Measurements from ENCODE around the gene NAALADL2. TPM values are rescaled to one million over a fixed set of nuclear protein-coding genes. Genes with fewer than 3 reads are reported as not detected.
"Not testable (repeated sequence)": the region's sequence is repeated elsewhere in the genome, so short reads cannot be mapped to it uniquely, and the experiment has no call there.

The NAALADL2 gene
- total and polyA plus RNA-seq, 8 donors = 0.76 to 15.4 (median 7.9) TPM

DNA sequence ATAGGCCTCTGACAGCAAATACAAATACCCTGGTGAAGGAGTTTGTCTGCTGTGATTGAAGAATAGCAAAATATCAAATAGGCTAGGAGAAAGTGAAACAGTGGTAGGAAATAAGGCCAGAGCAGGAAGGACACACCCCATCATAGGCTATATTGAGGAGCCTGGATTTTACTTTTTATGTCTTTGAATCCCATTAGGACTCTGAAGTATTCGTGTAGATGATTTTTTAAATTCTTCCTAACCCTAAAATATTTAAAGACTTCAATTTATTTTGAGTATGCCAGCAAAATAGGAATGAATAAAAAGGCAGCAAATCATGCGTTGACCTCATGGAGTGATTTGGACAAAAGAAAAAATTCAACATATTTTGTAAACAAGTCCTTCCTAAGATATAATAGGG lies 562.8 kb downstream of the NAALADL2 start:
- intact Hi-C loops (cut with DNase I) = no loop called here
- Histone ChIP-seq H3K9me3 (no peaks in the 10 kb centered on the region), H3K4me3 (no peak overlapping the region), H3K4me1 (no peaks in the 10 kb centered on the region), H3K36me3 (no peaks in the 10 kb centered on the region), H3K27me3 (no peaks in the 10 kb centered on the region), H3K27ac (no peak overlapping the region)
- FAIRE-seq (no peak), DNase-seq (no peak), ATAC-seq (no peak)
- WGBS, 2 donors = 60 to 67% methylated on average over 2 of the region's 2 CpGs
- TF ChIP-seq, protein P1, sequence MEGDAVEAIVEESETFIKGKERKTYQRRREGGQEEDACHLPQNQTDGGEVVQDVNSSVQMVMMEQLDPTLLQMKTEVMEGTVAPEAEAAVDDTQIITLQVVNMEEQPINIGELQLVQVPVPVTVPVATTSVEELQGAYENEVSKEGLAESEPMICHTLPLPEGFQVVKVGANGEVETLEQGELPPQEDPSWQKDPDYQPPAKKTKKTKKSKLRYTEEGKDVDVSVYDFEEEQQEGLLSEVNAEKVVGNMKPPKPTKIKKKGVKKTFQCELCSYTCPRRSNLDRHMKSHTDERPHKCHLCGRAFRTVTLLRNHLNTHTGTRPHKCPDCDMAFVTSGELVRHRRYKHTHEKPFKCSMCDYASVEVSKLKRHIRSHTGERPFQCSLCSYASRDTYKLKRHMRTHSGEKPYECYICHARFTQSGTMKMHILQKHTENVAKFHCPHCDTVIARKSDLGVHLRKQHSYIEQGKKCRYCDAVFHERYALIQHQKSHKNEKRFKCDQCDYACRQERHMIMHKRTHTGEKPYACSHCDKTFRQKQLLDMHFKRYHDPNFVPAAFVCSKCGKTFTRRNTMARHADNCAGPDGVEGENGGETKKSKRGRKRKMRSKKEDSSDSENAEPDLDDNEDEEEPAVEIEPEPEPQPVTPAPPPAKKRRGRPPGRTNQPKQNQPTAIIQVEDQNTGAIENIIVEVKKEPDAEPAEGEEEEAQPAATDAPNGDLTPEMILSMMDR (IDR thresholded peaks at IDR 0.05) = no peak

DNA sequence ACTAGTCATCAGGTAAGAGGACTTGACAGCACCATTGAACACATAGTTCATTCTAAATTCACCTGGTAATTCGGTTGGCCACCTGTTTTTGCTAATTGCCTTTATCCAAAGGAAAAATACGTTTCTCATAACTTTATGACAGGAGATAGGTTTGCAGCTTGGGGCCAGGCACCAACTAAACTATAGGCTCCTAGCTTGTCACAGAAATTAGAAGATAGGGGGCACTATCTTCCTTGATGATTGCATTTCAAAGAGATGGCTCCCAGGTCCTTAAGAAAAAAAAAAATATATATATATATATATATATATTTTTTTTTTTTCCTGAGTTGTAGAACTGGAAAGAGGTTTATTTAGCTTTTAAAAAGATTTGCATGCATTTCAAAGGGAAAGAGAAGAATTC lies 563.6 kb downstream of the NAALADL2 start:
- H3K4me1 ChIP-seq = no peaks in the 10 kb centered on the region
- no peak for ATAC-seq
- 67 to 77% methylated on average over 2 of the region's 2 CpGs for WGBS, 2 donors
- no peak overlapping the region for H3K27ac ChIP-seq
- no peak overlapping the region for H3K4me3 ChIP-seq
- no peak for FAIRE-seq
- H3K27me3 ChIP-seq = no peaks in the 10 kb centered on the region
- TF ChIP-seq, protein P1 (IDR thresholded peaks at IDR 0.05) = no peak
- intact Hi-C loops (cut with DNase I) = no loop called here
- no peaks in the 10 kb centered on the region for H3K9me3 ChIP-seq
- DNase-seq = no peak
- H3K36me3 ChIP-seq = no peaks in the 10 kb centered on the region

DNA sequence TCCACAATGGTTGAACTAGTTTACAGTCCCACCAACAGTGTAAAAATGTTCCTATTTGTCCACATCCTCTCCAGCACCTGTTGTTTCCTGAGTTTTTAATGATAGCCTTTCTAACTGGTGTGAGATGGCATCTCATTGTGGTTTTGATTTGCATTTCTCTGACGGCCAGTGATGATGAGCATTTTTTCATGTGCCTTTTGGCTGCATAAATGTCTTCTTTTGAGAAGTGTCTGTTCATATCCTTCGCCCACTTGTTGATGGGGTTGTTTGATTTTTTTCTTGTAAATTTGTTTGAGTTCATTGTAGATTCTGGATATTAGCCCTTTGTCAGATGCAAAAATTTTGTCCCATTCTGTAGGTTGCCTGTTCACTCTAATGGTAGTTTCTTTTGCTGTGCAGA lies 564.7 kb downstream of the NAALADL2 start:
- H3K4me1 ChIP-seq; H3K27ac ChIP-seq; FAIRE-seq; DNase-seq; H3K36me3 ChIP-seq; ATAC-seq; H3K4me3 ChIP-seq; intact Hi-C loops (cut with DNase I); H3K27me3 ChIP-seq; H3K9me3 ChIP-seq: not testable (repeated sequence)
- 60 to 94% methylated on average over 2 of the region's 2 CpGs for WGBS, 2 donors

DNA sequence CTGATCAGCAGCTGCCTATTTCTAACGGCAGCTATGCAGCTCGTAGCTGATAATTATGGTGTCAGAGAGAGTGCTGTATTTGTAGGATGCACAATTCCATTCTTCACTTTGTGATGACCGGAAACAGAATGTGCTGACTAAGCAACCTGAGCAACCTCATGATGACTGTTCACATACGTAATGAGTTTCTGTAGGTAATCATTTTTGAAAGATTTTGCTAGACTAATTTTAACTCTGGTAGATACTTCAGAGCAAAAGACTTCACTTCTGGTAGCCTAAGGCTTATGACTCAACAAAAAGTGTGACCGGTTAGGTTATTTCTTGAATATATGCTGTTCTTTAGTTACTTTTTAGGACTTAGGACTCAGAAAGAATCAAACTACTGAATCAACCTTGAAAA lies 567.7 kb downstream of the NAALADL2 start:
- 79 to 87% methylated on average over 5 of the region's 5 CpGs for WGBS, 2 donors
- Histone ChIP-seq H3K4me3 (no peak overlapping the region), H3K4me1 (no peaks in the 10 kb centered on the region), H3K27me3 (no peaks in the 10 kb centered on the region), H3K27ac (no peak overlapping the region), H3K36me3 (no peaks in the 10 kb centered on the region), H3K9me3 (no peaks in the 10 kb centered on the region)
- DNase-seq = no peak
- TF ChIP-seq, protein P1 (IDR thresholded peaks at IDR 0.05) = no peak
- no peak for ATAC-seq
- intact Hi-C loops (cut with DNase I) = no loop called here
- no peak for FAIRE-seq

DNA sequence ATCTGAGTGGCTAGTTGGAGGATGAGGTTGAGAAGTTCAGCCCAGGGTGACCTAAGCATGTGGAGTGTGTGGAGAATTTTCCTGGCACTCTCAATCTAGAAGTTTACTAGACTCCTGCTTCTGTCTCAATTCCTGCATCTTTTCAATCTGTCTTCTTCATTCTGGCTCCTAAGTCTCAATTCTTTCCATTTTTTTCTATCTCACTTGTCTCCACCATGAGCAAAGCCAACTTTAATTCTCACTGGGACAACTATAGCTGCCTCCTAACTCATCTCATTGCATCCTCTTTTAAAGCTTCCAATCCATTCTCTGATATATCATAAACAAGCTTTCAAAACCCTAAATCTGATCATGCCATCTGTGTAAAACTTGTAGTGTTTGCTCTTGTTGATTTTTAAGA lies 569.3 kb downstream of the NAALADL2 start:
- ATAC-seq = no peak
- DNase-seq = no peak
- Histone ChIP-seq H3K27me3 (no peaks in the 10 kb centered on the region), H3K4me3 (no peak overlapping the region), H3K4me1 (no peaks in the 10 kb centered on the region), H3K36me3 (no peaks in the 10 kb centered on the region), H3K9me3 (no peaks in the 10 kb centered on the region), H3K27ac (no peak overlapping the region)
- TF ChIP-seq, protein P1 (IDR thresholded peaks at IDR 0.05) = no peak
- intact Hi-C loops (cut with DNase I) = no loop called here
- no peak for FAIRE-seq
